COLO668 (cell line): ENCODE measurements around the gene PAGR1.
"Not testable (repeated sequence)": the region's sequence is repeated elsewhere in the genome, so short reads cannot be mapped to it uniquely, and the experiment has no call there.

Experiments used
- DNase-seq: peaks from one replicate; lab custom pipeline; 2025; ENCODE audit not compliant: unreplicated experiment; lab: John Stamatoyannopoulos, UW

Gene PAGR1

GRCh38 chr16:29791845-29792807 is 23.8 kb upstream of the PAGR1 start:
- DNase-seq = no peak

- not testable (repeated sequence) for DNase-seq
These were observed 22.8 kb upstream of the PAGR1 start for GRCh38 chr16:29793153-29793552.

GRCh38 chr16:29794231-29794710 is 21.7 kb upstream of the PAGR1 start:
- no peak for DNase-seq

- no peak for DNase-seq
These were observed 13.5 kb upstream of the PAGR1 start for GRCh38 chr16:29802416-29802935.

GRCh38 chr16:29804020-29804419 is 11.9 kb upstream of the PAGR1 start:
- no peak for DNase-seq

GRCh38 chr16:29804455-29805231 is 11.3 kb upstream of the PAGR1 start:
- DNase-seq = peak; percentile 36

- peak; percentile 100 for DNase-seq
These were observed 10.5 kb upstream of the PAGR1 start for GRCh38 chr16:29805232-29806098.

- peak; percentile 97 for DNase-seq
These were observed 9.8 kb upstream of the PAGR1 start, which contains the start of gene MAZ for GRCh38 chr16:29806099-29806579. Gene MAZ, plus strand, starts transcription at chr16:29806529. Its CDS starts 173 bp downstream, at chr16:29806702.

GRCh38 chr16:29806641-29807425 is 9.1 kb upstream of the PAGR1 start:
- peak; percentile 81 for DNase-seq

- DNase-seq = peak; percentile 85
These were observed 8.3 kb upstream of the PAGR1 start for GRCh38 chr16:29807426-29808218.

- DNase-seq = peak; percentile 11
These were observed 7.6 kb upstream of the PAGR1 start for GRCh38 chr16:29808219-29808900.

- DNase-seq = no peak
These were observed 6.8 kb upstream of the PAGR1 start for GRCh38 chr16:29809031-29809747.

GRCh38 chr16:29809850-29810698 is 5.9 kb upstream of the PAGR1 start:
- peak; percentile 15 for DNase-seq

GRCh38 chr16:29810699-29811169 is 5.2 kb upstream of the PAGR1 start:
- no peak for DNase-seq

- peak; percentile 92 for DNase-seq
These were observed 4.6 kb upstream of the PAGR1 start for GRCh38 chr16:29811170-29811895.
